Placental epithelial cell (primary cell): Measurements from ENCODE around the gene DDX56. TPM values are rescaled to one million over a fixed set of nuclear protein-coding genes. Genes with fewer than 3 reads are reported as not detected.

Experiments
- total RNA-seq: library from RNA; depleted of rRNA; stranded (reverse); fragments of >200 nt; gene quantifications from 2 replicates; pipeline ENCODE4 v1.2.3, GENCODE V29; 2012

The DDX56 gene, protein sequence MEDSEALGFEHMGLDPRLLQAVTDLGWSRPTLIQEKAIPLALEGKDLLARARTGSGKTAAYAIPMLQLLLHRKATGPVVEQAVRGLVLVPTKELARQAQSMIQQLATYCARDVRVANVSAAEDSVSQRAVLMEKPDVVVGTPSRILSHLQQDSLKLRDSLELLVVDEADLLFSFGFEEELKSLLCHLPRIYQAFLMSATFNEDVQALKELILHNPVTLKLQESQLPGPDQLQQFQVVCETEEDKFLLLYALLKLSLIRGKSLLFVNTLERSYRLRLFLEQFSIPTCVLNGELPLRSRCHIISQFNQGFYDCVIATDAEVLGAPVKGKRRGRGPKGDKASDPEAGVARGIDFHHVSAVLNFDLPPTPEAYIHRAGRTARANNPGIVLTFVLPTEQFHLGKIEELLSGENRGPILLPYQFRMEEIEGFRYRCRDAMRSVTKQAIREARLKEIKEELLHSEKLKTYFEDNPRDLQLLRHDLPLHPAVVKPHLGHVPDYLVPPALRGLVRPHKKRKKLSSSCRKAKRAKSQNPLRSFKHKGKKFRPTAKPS
- total RNA-seq = 44.0 and 58.5 TPM in 2 replicates

DNA sequence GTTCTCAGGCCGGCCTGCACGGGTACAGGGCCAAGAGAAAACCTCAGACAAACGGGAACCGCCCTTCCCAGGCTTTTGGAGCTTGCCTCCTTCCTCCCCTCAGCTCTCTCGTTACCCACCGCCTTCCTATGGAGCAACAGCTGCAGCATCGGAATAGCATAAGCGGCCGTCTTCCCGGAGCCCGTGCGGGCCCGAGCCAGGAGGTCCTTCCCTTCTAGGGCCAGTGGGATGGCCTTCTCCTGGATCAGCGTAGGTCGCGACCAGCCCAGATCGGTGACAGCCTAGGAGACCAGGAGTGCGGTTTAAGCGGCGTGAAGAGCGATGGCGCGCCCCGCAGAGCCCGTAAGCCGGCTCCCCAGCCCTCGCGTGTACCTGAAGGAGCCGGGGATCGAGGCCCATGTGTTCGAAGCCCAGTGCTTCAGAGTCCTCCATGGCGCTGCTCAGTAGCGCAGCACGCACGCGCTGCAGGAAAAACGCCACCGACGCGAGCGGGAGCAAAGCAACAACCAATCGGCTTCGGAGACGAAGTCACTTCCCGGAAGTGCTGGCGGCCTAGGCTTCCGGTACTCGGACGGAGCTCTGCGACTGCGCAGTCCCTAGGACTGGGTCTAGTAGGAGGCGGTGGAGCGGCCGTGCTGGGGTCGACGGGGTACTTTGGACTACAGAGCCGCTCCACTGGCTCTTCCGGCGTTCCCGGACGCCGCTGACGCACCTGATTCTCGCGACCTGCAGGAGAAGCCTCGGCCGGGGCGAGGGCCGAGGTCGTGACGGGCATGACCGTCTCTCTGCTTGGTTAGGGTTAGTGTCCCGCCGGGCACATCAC lies at the start of gene DDX56:
Gene DDX56 (minus strand): TSS at position 445 of the 823 bp plus-strand sequence. CDS start 13 bp downstream, at position 432.

DNA sequence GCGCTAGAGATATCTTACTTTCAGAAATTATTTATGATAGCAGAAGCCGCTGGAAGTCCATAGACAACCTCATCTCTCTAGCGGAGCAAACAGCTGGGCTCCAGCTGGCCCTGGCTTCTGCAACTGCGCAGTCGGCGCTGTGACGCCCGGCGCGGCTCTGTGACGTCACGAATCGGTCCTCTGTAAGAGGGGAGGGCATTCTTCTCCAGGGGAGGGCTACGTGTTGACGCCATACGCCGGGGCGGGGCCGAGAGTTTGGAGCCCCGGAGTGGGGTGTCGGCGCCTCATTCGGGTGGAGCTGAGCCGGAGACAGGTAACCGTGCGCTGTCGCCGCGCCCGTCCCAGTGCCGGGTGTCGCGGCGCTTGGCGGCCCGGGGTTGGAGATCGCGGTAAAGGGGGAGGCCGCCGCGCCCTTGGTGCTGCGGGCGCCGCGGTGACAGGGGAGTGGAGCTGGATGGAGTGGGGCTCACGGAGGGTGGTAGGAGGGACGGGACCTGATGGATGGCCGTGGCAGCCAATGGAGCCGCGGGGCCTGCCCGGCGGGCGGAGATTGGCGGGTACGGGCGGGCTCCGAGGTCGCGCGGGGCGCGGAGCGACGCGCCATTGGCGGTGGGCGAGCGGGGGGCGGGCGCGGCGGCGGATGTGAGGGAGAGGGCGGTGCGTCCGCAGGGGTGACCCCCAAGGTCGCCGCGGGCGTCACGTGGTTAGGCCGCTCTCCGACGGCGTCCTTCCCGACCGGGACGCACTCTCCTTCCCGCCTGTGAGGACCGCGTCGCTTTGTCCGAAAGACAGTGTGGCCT lies 32.8 kb upstream of the DDX56 start, which contains the start of gene OGDH:
Gene OGDH (plus strand): TSS at position 287 of the 800 bp plus-strand sequence. CDS start 17,717 bp downstream, outside the sequence.

DNA sequence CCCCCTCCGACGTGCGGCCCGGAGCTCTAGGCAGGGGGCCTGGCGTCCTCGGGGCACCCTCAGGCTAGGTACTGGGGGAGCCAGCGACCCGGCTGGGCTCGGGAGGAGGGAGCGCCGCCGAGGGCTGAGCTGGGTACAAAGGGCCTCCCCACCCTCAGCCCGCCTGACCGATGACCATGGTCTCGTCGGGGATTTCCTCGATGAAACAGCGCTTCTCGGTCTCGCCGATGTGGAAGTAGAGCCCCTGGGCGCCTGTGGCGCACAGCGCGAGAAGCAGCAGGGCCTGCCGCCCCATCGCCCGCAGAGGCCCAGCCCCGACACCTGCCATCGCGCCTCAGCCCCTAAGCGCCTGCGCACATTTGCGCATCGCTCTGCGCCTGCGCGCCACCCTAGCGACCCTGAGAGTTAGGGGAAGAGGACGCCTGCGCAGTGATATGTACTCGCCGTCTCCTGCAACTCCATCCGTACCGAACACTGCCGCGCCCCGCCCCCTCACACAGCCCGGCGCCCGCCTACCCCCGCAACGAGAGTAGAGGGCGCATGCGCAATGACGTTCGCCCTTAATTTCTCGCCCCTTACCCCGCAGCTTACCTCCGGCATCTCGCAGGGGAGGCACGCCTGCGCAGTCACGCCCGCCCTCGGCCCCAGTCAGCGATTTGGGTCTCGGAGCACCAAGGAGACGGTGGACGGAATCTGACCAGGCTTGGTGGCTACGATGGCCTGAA lies 8.3 kb upstream of the DDX56 start, which contains the start of gene TMED4:
Gene TMED4 (minus strand): TSS at position 353 of the 725 bp plus-strand sequence. CDS start 25 bp downstream, at position 328.

DNA sequence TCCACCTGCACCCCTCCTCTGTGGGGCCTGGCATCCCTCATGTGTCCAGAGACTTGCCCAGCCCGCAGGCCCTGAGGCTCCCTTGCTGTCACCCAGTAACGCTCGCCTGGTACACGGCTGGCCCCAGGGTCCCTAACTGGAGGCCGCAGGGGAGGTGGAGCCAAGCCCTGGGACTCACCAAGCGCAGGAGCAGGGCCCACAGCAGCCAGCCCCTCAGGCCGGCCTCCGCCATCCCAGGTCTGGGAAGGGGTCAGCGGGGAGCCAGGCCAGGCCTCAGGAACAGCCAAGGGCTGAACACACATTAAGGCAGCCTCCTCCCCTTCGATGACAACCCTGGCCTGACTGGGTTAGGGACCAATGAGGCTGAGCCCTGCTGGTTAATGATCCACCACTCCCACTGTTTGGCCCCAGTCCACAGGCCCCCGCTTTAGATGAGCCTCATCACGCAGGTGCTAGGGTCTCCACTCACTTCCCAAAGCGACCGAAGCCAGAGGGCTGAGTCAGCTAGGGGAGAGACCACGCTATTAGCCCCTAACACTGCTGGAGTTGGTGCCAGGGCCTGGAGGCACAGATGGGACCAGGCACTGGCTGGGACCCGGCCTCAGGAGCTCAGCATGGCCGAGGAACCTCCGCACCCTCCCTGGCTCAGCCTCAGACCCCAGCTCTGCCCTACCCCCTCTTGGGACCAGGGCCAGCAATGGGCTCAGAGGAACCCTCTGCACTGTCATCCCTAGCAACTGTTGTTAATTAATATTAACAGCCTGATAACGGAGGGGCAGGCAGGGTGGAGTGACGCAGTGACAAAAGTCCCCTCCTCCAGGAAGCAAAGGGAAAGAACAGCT lies 32.5 kb downstream of the DDX56 start, which contains the start of gene NPC1L1:
Gene NPC1L1 (minus strand): TSS at position 303 of the 842 bp plus-strand sequence. CDS start 71 bp downstream, at position 232.

Other genes with a start within 250 kb of the DDX56 start
- not detected in 2 replicates for gene CAMK2B, start 248.3 kb downstream of the DDX56 start, total RNA-seq
- 51.1 and 59.3 TPM in 2 replicates for gene NUDCD3, start 83.2 kb downstream of the DDX56 start, total RNA-seq
- gene NPC1L1, start 32.6 kb downstream of the DDX56 start, total RNA-seq = not detected in 2 replicates
- 75.3 and 76.2 TPM in 2 replicates for gene TMED4, start 8.3 kb upstream of the DDX56 start, total RNA-seq
- 68.3 and 124 TPM in 2 replicates for gene OGDH, start 32.7 kb upstream of the DDX56 start, total RNA-seq
- gene ZMIZ2, start 174.9 kb upstream of the DDX56 start, total RNA-seq = 11.3 and 20.0 TPM in 2 replicates
- 1,348 and 2,909 TPM in 2 replicates for gene PPIA, start 222.8 kb upstream of the DDX56 start, total RNA-seq